H4 (cell line): ENCODE data around the gene FKRP. TPM values are rescaled to one million over a fixed set of nuclear protein-coding genes. Genes with fewer than 3 reads are reported as not detected.

Experiments
- DNase-seq: peaks from one replicate; pipeline ENCODE4 v3.0.0-alpha.2; 2015; ENCODE audit warnings: low spot score
- total RNA-seq: library from RNA; depleted of rRNA; stranded (reverse); fragments of >200 nt; shearing (Covaris generic); gene quantifications from 2 replicates; pipeline ENCODE4 v1.2.3, GENCODE V29; 2014

Gene FKRP
- total RNA-seq, 1 experiment from 2014 or later: 16.2 TPM

DNA sequence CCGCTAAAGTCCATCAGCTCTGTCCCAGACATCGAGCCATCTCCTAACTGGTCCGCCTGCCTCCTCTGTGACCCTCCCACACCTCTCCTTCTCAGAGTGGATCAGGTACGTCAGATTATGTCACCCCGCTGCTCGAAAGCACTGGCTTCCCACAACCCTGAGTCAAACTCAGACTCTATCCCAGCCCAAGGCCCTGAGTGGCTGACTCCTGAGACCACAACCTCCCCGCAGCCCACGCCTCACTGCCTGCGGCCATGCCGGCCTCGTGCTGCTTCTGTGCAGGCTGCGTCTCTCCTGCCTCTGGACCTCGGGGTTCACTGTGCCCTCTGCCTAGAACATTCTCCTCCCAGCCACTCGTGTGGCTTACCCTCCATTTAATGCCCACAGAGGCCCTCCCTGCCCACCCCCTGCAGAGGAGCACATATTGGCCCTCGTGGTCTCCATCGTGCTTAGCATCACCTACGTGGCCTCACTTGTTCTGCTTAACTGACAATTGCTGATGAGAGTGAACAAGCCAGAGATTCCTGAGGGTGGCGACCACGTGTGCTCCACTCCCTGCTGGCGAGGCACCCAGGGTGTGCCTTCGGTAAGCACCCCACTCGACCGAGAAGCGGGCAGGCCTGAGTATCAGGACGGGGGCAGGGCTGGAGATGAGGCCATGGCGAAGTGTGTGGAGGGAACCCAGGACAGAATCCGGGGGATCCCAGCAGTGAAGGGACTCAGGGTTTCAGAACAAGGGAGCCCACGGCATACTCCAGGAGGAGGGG is 13.5 kb upstream of the FKRP start:
- no peak for DNase-seq

DNA sequence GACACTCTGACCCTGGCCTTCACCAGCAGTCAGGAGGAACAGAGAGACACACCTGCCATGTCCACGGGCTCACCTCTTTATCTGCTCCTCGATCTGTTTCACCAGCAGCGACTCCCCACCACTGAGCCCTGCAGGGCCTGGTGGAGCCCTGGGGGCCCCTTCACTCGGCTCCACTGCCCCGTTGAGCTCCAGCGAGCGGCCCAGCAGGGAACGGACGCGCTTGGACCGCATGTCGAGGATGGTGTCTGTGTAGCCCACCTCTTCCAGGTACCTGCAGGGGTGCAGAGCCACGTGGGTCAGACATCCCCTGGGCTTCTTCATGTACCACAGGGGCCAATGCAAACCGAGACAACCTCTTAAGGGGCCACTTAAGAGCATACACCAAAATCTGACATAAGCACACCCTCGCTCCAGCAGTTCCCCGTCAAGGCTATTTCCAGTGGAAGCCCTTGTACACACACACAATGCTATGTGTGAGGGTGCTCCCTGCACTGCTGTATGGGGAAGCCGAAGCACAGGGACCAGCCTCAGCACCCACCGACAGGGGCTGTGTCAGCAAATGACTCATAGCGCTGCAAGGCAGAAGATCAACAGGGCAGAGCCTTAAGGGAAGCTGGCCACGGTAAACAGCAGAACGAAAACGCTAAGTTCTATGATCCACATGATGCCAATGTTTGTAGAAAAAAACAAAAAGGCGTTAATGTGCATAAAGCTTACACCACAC is 12.7 kb upstream of the FKRP start:
- no peak for DNase-seq

DNA sequence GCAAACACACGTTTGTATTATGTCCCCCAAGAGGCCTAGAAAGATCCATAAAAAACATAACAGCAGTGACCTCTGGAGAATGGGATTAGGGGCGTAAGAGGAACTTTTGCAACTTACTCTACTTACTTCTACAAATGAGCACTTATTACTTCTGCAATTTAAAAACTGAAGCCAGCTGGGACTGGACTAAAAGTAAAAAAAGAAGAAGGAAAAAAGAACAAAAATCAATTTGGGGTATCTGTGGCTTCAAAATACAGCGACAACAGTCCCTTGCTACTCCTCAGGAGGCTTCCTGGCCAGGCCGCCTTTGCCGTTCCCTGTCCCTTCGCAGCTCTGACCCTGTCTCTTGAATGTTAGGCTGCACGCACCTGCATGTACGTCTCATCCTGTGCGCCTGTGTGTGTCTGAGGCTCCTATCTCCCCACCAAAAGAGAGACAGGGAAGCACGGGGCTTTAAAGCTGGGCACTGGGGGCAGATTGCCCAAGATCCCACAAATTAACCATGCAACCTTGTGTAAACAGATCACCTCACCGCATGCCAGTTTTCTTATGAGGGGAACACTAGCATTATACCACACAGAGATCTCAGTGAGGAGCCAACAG is 12.1 kb upstream of the FKRP start:
- DNase-seq: peak; percentile 54

DNA sequence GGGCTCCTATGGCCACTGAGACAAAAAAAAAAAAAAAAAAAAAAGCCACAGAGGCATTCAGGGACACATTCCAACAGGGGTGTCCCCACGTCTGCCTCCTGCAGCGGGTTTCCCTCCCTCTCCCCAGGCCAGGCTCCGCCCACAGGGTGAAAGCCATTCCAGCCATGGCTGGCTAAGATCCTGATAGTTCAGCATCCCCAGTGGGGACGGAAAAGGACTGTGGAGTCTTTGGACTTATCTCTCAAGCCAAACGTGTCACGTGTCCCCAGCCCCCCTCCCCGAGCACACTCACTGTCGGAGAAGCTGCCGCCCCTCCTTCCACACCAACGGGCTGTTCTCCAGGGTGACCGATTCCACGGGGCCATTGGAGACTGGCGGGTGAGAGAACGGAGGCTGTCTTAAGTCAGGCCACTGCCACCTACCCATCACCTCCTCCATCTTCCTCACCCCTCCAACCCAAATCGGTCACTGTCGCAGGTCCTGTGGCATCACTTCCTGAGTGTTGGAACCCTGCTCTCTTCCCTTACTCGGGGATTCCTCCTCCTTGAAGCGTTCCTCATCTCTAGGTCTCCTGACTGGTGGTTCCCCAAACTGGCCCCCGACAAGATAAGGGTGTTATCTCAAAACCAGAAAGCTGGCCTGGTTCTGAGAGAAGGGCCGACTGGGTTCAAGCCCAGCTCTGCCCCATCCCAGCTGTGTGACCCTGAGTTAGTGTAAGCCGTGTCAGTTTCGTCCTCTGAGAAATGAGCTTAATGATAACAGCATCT is 9.1 kb upstream of the FKRP start:
- DNase-seq: peak; percentile 68

DNA sequence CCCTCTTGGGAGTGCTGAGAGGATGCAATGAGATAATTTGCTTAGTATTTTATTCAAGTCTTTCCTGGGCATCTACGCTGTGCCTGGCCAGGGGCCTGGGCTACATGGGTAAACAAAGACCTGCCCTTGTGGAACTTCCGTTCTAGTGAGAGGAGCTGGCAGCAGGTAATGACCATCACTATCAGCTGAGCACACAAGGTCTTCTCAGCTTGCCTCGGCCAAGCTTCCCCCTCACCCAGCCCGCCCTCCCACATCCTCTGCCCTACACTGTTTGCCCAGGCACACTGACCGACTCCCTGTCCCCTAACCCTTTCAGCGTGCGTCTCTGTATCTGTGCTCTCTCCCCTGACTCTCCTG is 8.6 kb upstream of the FKRP start:
- no peak for DNase-seq

DNA sequence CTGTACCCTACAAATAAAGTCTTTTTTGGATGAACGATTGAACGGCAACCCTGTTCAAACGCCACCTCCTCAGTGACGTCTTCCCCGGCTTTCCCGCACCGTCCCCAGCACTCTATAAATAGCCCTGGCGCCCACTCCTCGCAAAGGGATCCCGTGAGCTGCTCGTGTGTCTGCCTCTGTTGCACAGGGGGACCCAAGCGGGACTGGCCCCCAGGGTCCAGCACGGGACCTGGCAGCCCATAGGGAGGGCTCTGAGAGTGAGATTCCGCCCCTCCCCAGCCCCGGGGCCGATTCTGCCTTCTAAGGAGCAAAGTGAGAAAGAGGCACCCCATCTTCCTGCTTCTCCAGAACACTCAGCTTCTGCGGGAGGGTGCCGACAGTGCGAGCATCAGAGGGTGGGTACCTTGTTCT is 8.1 kb upstream of the FKRP start:
- no peak for DNase-seq

DNA sequence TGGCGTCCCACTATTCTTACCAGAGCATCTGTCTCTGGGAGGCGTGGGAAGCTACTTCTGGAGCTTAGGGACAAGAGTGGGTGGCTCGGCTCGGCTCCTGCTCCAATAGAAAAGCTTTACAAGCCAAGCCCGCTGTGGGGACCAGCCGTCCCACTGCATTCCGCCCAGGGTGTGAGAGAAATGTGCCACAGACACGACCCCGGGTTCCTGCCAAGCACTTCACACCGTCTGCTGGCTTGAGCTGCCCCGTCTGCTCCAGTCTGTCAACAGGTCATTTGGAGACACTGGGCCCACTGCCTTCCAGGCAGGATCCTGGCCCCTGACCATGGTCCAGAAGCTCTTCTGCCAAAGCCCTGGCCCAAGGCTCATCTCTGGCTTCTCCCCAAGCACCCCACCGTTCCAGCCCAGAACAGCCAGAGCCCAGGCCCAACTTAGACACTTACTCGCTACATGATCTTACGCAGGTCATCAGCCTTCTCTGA is 6.5 kb upstream of the FKRP start:
- DNase-seq: no peak

DNA sequence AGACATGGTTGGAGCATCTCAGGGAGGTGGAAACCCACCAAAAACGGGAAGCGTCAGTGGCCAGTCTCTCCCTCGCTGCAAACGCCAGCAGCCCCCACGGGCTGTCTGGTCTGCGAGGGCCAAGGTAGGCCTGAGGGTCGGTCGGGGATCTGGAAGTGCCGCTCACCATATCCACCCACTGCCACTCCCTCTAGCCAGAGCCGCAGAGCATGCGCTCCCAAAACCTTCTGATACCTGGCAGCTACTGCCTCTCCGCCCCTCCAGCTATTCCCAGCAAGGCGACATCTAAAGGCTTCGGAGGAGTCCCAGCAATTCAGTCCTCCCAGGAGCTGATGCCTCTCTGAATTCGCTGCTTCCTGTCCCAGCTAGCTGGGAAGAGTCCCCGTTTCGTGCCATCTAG is 4.4 kb upstream of the FKRP start:
- no peak for DNase-seq

DNA sequence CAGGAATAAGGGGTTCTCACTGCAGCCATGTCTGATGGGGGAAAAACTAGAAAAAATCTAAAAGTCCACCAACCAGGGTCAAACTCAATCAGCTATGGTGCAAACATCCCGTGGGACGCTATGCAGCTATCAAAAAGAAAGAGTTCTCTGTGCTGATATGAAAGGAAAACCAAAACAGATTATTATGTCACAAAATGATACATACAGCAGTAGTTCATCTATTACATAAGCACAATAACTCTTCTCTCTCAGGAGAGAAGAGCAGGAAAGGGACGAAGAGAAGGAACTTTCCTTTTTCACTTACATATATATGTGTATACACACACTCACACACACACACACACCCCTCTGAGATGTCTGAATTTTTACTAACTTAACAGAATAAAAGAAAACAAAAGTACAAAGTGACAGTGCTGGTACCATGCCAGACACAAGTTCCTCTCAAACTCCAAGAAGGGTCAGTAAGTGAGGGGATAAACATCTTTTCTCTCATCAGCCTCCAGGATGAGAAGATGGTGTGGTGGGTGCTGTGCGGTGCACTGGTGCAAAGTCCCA is 2.9 kb upstream of the FKRP start:
- no peak for DNase-seq

DNA sequence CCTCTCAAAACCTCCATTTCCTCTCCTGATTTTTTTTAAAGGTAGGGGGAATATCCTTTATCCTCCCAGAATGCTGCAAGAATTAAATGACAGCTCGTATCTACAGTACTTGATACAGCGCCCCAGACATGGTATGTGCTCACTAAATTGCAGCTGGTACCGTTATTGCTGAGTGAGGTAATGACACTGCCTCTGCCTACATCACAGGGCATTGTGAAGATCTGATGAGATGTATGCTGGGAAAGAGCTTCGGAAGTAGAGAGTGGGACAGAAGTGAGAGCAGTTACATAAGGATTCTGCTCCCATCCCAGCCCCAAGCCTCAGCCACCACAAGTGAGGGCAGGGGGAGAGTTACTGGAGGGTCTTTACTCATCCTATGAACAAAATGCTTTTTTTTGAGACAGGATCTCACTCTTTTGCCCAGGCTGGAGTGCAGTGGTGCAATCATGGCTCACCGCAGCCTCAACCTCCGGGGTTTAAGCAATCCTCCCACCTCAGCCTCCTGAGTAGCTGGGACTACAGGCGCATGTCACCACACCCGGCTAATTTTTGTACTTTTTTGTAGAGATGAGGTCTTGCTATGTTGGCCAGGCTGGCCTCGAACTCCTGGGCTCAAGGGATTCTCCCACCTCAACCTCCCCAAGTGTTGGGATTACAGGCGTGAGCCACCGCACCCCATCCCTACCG is 1.7 kb upstream of the FKRP start:
- DNase-seq: no peak

DNA sequence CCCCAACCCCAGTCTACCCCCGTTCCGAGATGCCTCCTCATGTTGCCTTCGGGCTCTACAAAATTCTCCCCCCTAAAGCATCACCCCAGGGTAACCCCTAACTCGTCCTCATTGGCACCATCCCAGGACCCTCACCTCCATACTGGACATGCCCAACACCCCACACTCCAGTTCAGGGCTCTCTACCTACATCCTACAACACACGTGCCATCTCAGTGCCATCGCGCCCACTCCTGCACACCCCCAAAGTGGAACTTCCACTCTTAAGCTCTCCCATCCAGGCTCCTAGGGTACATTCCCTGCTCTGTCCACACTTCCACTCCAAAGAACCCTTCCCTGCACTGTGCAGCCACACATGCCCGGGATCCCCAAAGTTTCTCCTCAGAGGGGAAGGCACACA is 827 bp upstream of the FKRP start:
- no peak for DNase-seq

DNA sequence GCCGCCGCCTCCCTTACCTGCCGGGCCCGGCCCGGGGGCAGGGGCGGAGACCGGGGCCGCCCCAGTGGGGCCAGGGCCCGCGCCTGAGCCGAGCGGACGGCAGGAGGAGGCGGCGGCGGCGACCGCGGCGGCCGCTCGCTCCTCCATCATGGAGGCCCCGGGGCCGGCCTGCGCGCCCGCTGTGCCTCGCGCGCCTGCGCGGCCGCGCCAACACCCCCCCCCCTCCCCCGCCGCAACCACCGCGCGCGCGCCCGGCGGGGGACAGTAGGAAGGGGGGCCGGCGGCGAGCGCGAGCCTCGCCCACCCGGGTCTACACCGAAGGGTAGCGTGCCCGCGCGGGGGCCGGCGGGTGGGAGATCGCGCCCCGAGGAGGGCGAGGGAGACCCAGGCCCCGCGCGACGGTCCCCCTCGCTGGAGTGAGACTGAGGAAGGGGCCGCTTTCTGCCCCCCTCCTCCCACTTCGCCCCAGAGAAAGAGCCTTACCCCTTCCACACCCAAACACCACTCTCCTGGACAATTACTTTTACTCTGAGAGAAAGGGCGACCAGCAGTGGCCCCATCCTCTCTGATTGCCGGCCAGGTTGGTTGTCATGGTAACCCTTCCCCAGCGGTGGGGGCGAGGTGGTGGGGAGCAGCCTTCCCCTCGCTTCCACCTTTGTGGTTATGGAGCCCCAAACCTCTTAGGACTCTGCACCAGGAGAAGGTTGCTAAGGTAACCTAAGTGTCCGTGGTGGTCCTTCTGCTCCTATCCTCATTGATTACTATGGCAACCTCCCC is 612 bp downstream of the FKRP start, which contains the start of gene STRN4:
Gene STRN4, minus strand, starts transcription at position 170 of the 777 bp plus-strand sequence. Its CDS starts 20 bp downstream, at position 150.
- no peak for DNase-seq

DNA sequence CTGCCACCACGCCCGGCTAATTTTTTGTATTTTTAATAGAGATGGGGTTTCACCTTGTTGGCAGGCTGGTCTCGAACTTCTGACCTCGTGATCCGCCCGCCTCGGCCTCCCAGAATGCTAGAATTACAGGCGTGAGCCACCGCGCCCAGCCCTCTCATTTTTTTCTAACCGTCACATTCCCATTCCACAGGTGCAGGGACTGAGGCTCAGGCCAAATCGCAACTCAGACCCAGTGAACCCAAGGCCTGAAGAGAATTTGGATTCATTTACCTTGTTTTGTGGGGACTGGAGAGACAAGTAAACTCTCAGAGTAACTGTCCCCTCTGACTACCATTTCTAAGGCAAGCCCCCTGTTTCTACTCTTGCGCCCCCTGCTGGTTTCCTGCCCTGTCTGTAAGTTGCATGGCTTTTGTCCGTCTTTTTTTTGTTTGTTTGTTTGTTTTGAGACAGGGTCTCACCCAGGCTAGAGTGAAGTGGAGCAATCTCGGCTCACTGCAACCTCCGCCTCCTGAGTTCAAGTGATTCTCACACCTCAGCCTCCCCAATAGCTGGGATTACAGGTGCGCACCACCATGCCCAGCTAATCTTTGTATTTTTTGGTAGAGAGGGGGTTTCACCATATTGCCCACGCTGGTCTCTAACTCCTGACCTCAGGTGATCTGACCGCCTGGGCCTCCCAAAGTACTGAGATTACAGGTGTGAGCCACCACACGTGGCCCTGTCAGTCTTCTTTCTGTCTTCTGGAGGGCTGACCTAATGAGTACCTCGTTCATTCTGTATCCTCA is 2.7 kb downstream of the FKRP start:
- DNase-seq: peak; percentile 59

DNA sequence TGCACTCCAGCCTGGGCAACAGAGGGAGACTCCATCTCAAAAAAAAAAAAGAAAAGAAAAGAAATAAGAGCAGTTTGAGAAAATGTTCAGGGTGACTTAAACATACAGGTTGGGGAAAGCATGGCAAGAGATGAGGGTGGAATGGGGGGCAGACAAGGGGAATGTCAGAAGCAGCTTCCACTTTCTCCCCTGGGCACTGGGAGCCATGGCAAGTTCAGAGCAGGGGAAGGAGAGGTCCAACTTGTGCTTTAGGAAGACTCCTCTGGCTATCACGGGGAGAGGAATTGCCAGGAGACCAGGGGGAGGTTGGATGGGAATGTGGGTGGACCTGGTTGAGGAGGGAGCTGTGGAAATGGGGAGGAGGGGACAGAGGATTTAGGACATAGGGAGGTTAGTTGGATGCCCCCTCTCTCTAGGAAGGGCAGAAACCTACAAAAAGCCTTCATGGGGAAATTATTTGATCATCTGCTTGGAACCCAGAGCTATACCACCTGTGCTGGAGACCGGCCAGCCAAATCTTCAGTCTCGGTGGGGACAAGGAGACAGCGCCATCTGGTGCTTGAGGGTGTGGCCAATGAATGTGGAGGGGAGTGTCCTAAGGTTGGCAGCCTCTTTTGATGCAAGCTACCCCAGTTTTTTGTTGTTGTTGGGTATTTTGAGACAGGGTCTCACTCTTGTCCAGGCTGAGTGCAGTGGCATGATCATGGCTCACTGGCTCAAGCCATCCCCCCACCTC is 7.7 kb downstream of the FKRP start:
- no peak for DNase-seq

DNA sequence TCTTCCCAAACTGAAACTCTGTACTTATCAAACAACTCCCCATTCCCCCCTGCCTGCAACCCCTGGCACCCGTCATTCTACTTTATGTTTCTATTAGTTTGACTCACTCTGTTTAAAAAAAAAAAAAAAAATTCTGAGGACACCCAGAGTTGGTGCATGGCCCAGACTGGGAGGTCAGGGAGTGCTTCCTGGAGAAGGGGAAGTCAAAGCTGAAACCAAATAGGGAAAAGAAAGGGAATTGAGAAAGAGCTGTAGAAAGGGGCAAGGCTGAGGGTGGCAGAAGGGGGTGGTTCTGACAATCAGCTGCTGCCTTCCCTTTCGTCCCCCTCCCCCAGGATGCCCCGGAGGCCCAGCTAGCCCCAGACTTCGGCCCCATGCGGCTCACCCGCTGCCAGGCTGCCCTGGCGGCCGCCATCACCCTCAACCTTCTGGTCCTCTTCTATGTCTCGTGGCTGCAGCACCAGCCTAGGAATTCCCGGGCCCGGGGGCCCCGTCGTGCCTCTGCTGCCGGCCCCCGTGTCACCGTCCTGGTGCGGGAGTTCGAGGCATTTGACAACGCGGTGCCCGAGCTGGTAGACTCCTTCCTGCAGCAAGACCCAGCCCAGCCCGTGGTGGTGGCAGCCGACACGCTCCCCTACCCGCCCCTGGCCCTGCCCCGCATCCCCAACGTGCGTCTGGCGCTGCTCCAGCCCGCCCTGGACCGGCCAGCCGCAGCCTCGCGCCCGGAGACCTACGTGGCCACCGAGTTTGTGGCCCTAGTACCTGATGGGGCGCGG is 9.4 kb downstream of the FKRP start:
- no peak for DNase-seq

DNA sequence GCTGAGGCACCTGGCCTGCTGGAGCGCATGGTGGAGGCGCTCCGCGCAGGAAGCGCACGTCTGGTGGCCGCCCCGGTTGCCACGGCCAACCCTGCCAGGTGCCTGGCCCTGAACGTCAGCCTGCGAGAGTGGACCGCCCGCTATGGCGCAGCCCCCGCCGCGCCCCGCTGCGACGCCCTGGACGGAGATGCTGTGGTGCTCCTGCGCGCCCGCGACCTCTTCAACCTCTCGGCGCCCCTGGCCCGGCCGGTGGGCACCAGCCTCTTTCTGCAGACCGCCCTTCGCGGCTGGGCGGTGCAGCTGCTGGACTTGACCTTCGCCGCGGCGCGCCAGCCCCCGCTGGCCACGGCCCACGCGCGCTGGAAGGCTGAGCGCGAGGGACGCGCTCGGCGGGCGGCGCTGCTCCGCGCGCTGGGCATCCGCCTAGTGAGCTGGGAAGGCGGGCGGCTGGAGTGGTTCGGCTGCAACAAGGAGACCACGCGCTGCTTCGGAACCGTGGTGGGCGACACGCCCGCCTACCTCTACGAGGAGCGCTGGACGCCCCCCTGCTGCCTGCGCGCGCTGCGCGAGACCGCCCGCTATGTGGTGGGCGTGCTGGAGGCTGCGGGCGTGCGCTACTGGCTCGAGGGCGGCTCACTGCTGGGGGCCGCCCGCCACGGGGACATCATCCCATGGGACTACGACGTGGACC is 10.1 kb downstream of the FKRP start:
- DNase-seq: no peak

DNA sequence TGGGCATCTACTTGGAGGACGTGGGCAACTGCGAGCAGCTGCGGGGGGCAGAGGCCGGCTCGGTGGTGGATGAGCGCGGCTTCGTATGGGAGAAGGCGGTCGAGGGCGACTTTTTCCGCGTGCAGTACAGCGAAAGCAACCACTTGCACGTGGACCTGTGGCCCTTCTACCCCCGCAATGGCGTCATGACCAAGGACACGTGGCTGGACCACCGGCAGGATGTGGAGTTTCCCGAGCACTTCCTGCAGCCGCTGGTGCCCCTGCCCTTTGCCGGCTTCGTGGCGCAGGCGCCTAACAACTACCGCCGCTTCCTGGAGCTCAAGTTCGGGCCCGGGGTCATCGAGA is 10.7 kb downstream of the FKRP start:
- no peak for DNase-seq

DNA sequence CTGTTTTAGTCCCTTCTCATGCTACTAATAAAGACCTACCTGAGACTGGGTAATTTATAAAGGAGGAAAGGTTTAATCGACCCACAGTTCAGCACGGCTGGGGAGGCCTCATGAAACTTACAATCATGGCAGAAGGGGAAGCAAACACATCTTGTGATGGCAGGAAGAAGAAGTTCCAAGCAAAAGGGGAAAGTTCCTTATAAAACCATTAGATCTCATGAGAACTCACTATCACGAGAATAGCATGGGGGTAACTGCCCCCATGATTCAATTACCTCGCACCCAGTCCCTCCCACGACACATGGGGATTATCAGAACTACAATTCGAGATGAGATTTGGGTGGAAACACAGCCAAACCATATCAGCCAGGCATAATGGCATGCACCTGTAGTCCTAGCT is 13.3 kb downstream of the FKRP start:
- no peak for DNase-seq
